Measurements from ENCODE around the gene COA8.
A peak's percentile ranks its signal among the peaks of the same experiment; 100 is the strongest.

Gene COA8

GRCh38 chr14:103538291-103539055, 24.3 kb upstream of the COA8 start:
- DNase-seq, result no peak

GRCh38 chr14:103539056-103539825, 23.5 kb upstream of the COA8 start:
- DNase-seq, result no peak

- DNase-seq, result peak in 2 of 3 experiments; percentile 35 to 42
These were observed 21.7 kb upstream of the COA8 start for GRCh38 chr14:103540821-103541708.

- peak in 2 of 3 experiments; percentile 49 to 63 for DNase-seq
These were observed 20.8 kb upstream of the COA8 start for GRCh38 chr14:103541709-103542604.

GRCh38 chr14:103542605-103543088, 20.1 kb upstream of the COA8 start:
- DNase-seq, result peak; percentile 57 to 96 (median 91)

GRCh38 chr14:103543140-103543539, 19.6 kb upstream of the COA8 start:
- peak in 2 of 3 experiments; percentile 83 to 89 for DNase-seq

GRCh38 chr14:103543721-103544387, 18.9 kb upstream of the COA8 start:
- peak in 2 of 3 experiments; percentile 61 to 79 for DNase-seq

GRCh38 chr14:103544388-103545218, 18.2 kb upstream of the COA8 start:
- peak; percentile 16 to 82 (median 79) for DNase-seq

- DNase-seq, result no peak
These were observed 17.4 kb upstream of the COA8 start for GRCh38 chr14:103545219-103545914.

- DNase-seq, result peak in 2 of 3 experiments; percentile 47 to 48
These were observed 16.7 kb upstream of the COA8 start for GRCh38 chr14:103545915-103546651.

GRCh38 chr14:103546652-103547454, 15.9 kb upstream of the COA8 start:
- peak; percentile 70 to 92 (median 82) for DNase-seq

GRCh38 chr14:103547455-103547940, 15.3 kb upstream of the COA8 start:
- no peak for DNase-seq

- no peak for DNase-seq
These were observed 14.8 kb upstream of the COA8 start for GRCh38 chr14:103547941-103548462.

- no peak for DNase-seq
These were observed 14.1 kb upstream of the COA8 start for GRCh38 chr14:103548463-103549351.

GRCh38 chr14:103549361-103550311, 13.1 kb upstream of the COA8 start:
- DNase-seq, result peak in 1 of 3 experiments; percentile 31

Data from NCI-H1417 (cell line).